ENCODE measurements around the gene CLEC2B. TPM values are rescaled to one million over a fixed set of nuclear protein-coding genes. Genes with fewer than 3 reads are reported as not detected.

The CLEC2B gene
- polyA plus RNA-seq, 1 of the 3 experiments (the other 2 are of a cell fraction) = not detected

DNA sequence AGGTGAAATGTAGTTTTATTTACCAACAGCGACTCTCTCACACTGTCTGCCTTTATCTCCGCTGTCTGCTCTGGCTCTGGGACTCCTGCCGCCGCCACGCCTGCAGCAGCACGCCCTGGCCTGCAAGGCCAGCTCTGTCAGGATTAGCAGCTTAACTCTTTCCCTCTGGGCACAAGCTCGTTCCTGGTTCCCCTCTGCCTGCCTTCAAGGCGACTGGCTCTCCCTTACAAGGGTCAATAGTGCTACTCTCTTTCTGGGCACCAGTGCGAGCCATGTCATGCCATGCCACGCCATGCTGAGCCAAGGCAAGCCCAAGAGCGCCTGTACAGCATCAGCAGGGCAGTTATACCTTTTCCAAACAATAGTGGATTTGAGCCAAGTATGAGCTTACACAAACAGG, 3.6 kb upstream of the CLEC2B start:
- H2AFZ ChIP-seq (ENCODE audit: low read depth) = no peak overlapping the region
- no peaks in the 10 kb centered on the region for H3K79me2 ChIP-seq (ENCODE audit: insufficient read depth)
- no peak for DNase-seq
- H3K9me2 ChIP-seq = no peaks in the 10 kb centered on the region
- no peak overlapping the region for H3K4me3 ChIP-seq (ENCODE audit: low read depth in 2 of 2, low read length in 1 of 2)
- no peaks in the 10 kb centered on the region for H3K36me3 ChIP-seq (replicated peaks in 1 of 2; ENCODE audit: control insufficient read depth in 1 of 2, insufficient read depth in 2 of 2, low read length in 1 of 2)
- no peak for TF ChIP-seq NRF1 (IDR thresholded peaks at IDR 0.05; ENCODE audit: low read depth, low read length)
- TF ChIP-seq ELF1 (IDR thresholded peaks at IDR 0.05) = no peak
- TF ChIP-seq, protein P1, sequence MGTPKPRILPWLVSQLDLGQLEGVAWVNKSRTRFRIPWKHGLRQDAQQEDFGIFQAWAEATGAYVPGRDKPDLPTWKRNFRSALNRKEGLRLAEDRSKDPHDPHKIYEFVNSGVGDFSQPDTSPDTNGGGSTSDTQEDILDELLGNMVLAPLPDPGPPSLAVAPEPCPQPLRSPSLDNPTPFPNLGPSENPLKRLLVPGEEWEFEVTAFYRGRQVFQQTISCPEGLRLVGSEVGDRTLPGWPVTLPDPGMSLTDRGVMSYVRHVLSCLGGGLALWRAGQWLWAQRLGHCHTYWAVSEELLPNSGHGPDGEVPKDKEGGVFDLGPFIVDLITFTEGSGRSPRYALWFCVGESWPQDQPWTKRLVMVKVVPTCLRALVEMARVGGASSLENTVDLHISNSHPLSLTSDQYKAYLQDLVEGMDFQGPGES (IDR thresholded peaks at IDR 0.05; ENCODE audit: low read depth, low read length) = no peak
- TF ChIP-seq, protein P2, sequence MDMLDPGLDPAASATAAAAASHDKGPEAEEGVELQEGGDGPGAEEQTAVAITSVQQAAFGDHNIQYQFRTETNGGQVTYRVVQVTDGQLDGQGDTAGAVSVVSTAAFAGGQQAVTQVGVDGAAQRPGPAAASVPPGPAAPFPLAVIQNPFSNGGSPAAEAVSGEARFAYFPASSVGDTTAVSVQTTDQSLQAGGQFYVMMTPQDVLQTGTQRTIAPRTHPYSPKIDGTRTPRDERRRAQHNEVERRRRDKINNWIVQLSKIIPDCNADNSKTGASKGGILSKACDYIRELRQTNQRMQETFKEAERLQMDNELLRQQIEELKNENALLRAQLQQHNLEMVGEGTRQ (IDR thresholded peaks at IDR 0.05; ENCODE audit: borderline replicate concordance, low read depth, low read length) = no peak
- TF ChIP-seq, protein P3, sequence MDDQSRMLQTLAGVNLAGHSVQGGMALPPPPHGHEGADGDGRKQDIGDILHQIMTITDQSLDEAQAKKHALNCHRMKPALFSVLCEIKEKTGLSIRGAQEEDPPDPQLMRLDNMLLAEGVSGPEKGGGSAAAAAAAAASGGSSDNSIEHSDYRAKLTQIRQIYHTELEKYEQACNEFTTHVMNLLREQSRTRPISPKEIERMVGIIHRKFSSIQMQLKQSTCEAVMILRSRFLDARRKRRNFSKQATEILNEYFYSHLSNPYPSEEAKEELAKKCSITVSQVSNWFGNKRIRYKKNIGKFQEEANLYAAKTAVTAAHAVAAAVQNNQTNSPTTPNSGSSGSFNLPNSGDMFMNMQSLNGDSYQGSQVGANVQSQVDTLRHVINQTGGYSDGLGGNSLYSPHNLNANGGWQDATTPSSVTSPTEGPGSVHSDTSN (IDR thresholded peaks at IDR 0.05) = no peak
- no peak for TF ChIP-seq FOXJ3 (CRISPR knock-in tag; IDR thresholded peaks at IDR 0.05)
- TF ChIP-seq, protein P4, sequence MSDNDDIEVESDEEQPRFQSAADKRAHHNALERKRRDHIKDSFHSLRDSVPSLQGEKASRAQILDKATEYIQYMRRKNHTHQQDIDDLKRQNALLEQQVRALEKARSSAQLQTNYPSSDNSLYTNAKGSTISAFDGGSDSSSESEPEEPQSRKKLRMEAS (IDR thresholded peaks at IDR 0.05; ENCODE audit: low read depth) = no peak
- TF ChIP-seq TCF12 (IDR thresholded peaks at IDR 0.05) = no peak
- TF ChIP-seq NFIC (IDR thresholded peaks at IDR 0.05; ENCODE audit: borderline replicate concordance) = no peak
- TF ChIP-seq SIN3A (IDR thresholded peaks at IDR 0.05; ENCODE audit: borderline replicate concordance, low read depth, low read length) = no peak
- TF ChIP-seq TEAD4 (IDR thresholded peaks at IDR 0.05; ENCODE audit: borderline replicate concordance, insufficient read depth) = no peak
- TF ChIP-seq SMC3 (IDR thresholded peaks at IDR 0.05; ENCODE audit: low read depth, low read length) = no peak
- TF ChIP-seq FOSL2 (IDR thresholded peaks at IDR 0.05; ENCODE audit: borderline replicate concordance, low read depth) = no peak
- TF ChIP-seq, protein P5, sequence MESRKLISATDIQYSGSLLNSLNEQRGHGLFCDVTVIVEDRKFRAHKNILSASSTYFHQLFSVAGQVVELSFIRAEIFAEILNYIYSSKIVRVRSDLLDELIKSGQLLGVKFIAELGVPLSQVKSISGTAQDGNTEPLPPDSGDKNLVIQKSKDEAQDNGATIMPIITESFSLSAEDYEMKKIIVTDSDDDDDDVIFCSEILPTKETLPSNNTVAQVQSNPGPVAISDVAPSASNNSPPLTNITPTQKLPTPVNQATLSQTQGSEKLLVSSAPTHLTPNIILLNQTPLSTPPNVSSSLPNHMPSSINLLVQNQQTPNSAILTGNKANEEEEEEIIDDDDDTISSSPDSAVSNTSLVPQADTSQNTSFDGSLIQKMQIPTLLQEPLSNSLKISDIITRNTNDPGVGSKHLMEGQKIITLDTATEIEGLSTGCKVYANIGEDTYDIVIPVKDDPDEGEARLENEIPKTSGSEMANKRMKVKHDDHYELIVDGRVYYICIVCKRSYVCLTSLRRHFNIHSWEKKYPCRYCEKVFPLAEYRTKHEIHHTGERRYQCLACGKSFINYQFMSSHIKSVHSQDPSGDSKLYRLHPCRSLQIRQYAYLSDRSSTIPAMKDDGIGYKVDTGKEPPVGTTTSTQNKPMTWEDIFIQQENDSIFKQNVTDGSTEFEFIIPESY (IDR thresholded peaks at IDR 0.05; ENCODE audit: borderline replicate concordance, low read depth) = no peak
- TF ChIP-seq RXRA (IDR thresholded peaks at IDR 0.05; ENCODE audit: borderline replicate concordance, low read depth) = no peak
- no peak for TF ChIP-seq YY1 (IDR thresholded peaks at IDR 0.05; ENCODE audit: low read depth)
- no peak for TF ChIP-seq MXI1 (IDR thresholded peaks at IDR 0.05; ENCODE audit: low read depth, low read length)
- no peaks in the 10 kb centered on the region for H3K4me1 ChIP-seq (ENCODE audit: control insufficient read depth in 1 of 2, insufficient read depth in 2 of 2, low read depth in 1 of 2, low read length in 1 of 2)
- H3F3A ChIP-seq (replicated peaks; ENCODE audit: insufficient read depth) = no peaks in the 10 kb centered on the region
- H3K9ac ChIP-seq = no peak overlapping the region
- H3K9me3 ChIP-seq = no peaks in the 10 kb centered on the region
- H3K27ac ChIP-seq (ENCODE audit: low read depth in 2 of 2, low read length in 1 of 2) = no peak overlapping the region
- H3K4me2 ChIP-seq = no peak overlapping the region
- WGBS (ENCODE audit: low lambda C conversion rate) = 17% methylated on average over 11 of the region's 11 CpGs
- no peaks in the 10 kb centered on the region; the same call in 1 of the 2 replicates for H3K27me3 ChIP-seq (ENCODE audit: insufficient read depth)
- CTCF ChIA-PET = interaction anchor here (0.9 to 1.3 kb wide), 2 partner anchors 122 to 1215 kb away, joined by 3 read pairs; no protein-coding TSS in a partner anchor
- POLR2A ChIA-PET = no interaction called here
- H4K20me1 ChIP-seq (ENCODE audit: insufficient read depth) = no peaks in the 10 kb centered on the region

Measured in SK-N-SH (cell line).